Nucleus accumbens (tissue), 56 donors: Measurements from ENCODE around the gene OXSR1.
"Not testable (repeated sequence)": the region's sequence is repeated elsewhere in the genome, so short reads cannot be mapped to it uniquely, and the experiment has no call there.

Source experiments
- DNase-seq, 56 donors: peaks; one replicate each; lab custom pipeline; 2025; lab: John Stamatoyannopoulos, UW

The OXSR1 gene

DNA sequence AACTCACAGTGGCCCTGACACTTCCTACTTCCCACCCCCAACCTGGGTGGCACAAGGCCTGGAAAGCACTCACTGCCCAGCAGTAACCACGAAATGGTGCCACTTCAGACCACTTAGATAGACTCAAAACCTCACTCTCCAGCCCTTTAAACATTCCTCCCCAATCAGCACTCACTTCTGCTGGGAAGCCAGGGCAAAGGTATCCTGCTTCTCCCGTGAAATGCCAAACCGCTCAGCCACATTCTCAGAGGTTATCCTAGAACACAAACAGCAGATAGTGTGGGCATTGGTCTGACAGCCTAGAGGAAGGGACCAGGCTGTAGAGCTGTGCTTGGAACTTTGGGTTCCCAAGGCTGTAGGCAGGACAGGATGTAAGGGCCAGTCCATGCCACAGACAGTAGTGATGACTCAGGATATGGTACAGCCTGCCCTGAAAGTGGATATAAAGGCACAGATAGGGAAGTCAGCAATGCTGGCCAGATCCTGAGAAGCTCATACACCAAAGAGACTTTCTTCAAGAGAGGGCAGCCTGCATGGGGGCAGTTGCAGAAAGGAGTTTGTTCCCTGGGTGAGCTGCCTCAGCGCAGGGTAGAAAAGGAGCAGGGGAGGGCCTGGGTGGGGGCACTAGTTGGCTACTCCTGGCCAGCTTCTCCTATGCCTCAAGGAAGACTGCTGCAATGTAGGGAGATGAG, 37.6 kb upstream of the OXSR1 start:
- DNase-seq: no peak

- DNase-seq: no peak
Observed at GRCh38 chr3:38128303-38128655, 37.1 kb upstream of the OXSR1 start.

DNA sequence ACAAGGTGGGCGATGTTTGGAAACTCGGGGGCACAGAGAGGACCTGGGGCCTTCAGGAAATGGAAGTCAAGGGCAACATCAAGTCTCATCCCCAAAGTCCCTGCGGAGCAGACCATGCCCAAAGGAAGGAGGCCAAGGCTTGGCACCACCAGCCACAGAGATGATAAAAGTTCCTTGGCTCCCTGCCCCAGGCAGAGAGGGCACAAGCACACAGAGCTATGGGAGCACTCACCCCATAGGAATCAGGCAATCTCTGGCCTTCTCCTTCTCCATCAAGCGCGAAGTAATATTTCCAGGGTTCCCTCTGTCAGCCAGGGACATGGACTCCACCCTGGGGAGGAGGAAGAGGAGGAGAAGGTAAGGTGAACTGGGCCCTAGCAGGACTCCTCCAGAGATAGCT, 36.3 kb upstream of the OXSR1 start:
- no peak for DNase-seq

GRCh38 chr3:38130631-38131065, 34.7 kb upstream of the OXSR1 start:
- DNase-seq: no peak

DNA sequence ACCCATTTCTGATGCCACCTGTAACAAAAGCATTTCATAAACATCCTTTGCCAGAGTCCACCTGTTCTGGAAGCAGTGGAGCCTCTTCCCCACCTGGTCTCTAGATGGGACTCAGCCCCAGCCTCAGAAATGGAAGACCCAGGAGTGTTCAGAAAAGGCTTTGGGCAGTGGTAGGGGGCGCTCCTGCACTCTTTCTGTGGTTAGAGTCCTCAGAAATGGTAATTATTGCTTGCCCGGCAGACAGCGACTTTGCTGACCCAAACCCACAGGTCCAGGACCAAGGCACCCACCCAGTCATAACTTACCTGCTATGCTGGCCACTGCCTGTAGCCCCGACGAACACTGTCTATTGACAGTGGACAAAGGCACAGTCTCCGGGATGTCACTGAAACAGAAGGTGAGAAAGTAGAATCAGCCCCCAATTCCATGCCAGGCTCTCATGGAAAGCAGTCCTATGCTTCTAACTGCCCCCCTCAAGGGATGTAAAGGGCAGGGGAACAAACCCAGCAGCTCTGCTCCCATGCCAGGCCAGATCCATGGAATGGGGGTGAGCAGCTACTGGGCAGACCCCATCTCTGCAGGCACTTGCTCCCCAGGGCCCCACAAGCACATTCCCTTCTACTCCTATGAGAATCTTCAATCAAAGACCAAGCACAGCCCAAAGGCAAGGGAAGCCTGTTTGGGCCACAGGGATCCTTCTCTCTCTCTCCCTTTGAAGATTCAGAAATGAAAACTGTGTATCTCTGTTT, 33.5 kb upstream of the OXSR1 start:
- peak in 1 of 56 donors; percentile 33 for DNase-seq

GRCh38 chr3:38133209-38133556, 32.2 kb upstream of the OXSR1 start:
- no peak for DNase-seq

- DNase-seq: no peak
Observed at GRCh38 chr3:38133557-38134405, 31.6 kb upstream of the OXSR1 start.

GRCh38 chr3:38134517-38135143, 30.7 kb upstream of the OXSR1 start:
- DNase-seq: not testable (repeated sequence)

GRCh38 chr3:38135621-38136277, 29.6 kb upstream of the OXSR1 start:
- not testable (repeated sequence) for DNase-seq

GRCh38 chr3:38136393-38136776, 29.0 kb upstream of the OXSR1 start:
- DNase-seq: peak in 1 of 56 donors; percentile 21

- DNase-seq: peak; percentile 66 to 100 (median 99)
Observed at GRCh38 chr3:38136777-38137614, 28.3 kb upstream of the OXSR1 start, which contains the start of gene ACAA1. Gene ACAA1 (minus strand): TSS chr3:38137127. CDS start chr3:38137035, 92 bp downstream.

DNA sequence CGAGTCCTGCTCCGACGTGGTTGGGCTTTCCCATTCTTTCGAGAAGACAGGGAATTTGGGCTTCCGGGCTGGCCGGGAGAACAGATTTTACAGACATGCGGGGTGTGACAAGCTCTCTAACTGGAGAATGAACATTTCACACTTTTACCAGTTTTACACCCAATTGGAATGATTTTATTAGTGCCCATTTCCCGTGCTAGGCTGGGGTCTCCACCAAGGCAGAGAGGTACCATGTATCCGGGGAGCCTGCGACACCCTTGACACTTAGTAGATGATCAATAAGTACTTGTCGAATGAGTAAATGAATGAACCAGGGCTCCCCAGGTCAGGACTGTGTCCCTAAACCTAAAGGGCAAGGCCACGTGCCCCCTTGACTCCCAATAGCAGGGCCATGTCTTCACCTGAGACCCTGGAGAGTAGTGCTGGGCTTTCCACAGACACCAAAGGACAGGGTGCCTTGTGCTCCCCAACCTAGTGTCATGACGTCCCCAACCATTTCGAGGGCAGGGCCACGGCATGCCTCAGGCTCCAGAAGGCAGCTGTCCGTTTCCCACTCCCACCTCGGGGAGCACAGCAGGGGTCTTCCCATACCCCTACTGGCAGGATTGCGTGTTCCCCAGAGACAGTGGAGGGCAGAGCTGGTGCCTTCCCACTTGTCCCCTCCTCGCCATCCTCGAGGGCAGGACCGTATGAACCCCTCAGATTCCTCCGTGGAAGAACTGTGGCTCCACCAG, 27.6 kb upstream of the OXSR1 start:
- DNase-seq: peak in 4 of 56 donors; percentile 25 to 40 (median 36)

GRCh38 chr3:38138349-38139190, 26.8 kb upstream of the OXSR1 start, which contains the start of gene MYD88:
Gene MYD88 (plus strand): TSS chr3:38138661. CDS start chr3:38138701, 40 bp downstream.
- peak in 44 of 56 donors; percentile 9 to 73 (median 44) for DNase-seq

DNA sequence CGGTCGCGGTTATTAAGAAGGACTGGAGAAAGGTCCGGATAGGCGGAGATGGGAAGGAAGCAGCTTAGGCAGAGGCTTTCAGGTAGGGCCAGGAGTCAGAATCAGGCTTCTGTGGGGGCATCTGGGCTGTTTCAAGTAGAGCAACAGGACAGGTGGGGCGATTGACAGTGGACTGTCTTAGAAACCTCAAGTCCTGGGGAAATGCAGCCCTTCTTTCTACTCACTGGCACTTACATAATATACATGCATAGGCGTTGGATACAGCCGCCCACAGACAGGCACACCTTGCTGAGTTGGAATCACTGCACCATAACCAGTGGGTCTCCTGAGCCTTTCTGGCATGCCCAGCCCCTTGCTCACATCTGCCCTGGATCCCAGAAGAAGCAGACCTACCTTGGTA, 26.1 kb upstream of the OXSR1 start:
- no peak for DNase-seq

- no peak for DNase-seq
Observed at GRCh38 chr3:38139652-38140051, 25.7 kb upstream of the OXSR1 start.

DNA sequence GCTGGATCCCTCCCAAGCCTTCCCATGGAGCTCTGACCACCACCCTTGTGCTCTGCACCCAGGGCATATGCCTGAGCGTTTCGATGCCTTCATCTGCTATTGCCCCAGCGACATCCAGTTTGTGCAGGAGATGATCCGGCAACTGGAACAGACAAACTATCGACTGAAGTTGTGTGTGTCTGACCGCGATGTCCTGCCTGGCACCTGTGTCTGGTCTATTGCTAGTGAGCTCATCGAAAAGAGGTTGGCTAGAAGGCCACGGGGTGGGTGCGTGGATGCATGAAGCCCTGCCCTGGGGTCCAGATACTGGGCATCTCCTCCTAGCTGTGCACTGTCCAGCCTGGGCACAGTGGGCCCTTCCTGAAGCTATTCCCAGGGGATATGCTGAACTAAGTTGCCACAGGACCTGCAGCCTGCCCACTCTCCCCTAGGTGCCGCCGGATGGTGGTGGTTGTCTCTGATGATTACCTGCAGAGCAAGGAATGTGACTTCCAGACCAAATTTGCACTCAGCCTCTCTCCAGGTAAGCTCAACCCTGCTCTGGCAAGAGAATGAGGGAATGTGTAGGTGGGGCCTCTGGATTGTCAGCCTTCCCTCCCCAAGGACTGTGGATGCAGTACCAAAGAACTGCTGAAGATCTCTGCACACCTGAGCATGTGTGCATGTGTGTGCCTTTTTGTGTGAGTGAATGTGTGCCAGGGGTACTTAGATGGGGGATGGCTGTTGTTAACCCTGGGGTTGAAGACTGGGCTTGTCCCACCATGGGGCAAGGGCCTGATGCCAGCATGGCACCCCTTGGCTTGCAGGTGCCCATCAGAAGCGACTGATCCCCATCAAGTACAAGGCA, 24.8 kb upstream of the OXSR1 start:
- DNase-seq: no peak
